Ovary (tissue), 3 donors: Measurements from ENCODE around the gene ZSCAN5C.

ENCODE experiments used
- POLR2A ChIP-seq: fragments of 450-650 bp; IDR thresholded peaks from one replicate; pipeline ENCODE4 v1.6.1; 2017; ENCODE audit warnings: antibody characterized with exemption, mild to moderate bottlenecking, moderate library complexity
- TF ChIP-seq, protein P1 (sequence below), 3 donors: fragments of 450-650 bp in 2 of 3; fragments of 200-600 bp in 1 of 3; IDR thresholded peaks; one replicate each; pipeline versions ENCODE4 v1.5.1 to v1.8.0; 2016 to 2022; ENCODE audit warnings: antibody characterized with exemption in 3 of 3, mild to moderate bottlenecking in 1 of 3
- donor health status: DM: no; HTN: no; CAD: no.

GRCh38 chr19:56155124-56155687 lies 46.9 kb upstream of the ZSCAN5C start:
- no peak for TF ChIP-seq POLR2A
- TF ChIP-seq, protein P1, sequence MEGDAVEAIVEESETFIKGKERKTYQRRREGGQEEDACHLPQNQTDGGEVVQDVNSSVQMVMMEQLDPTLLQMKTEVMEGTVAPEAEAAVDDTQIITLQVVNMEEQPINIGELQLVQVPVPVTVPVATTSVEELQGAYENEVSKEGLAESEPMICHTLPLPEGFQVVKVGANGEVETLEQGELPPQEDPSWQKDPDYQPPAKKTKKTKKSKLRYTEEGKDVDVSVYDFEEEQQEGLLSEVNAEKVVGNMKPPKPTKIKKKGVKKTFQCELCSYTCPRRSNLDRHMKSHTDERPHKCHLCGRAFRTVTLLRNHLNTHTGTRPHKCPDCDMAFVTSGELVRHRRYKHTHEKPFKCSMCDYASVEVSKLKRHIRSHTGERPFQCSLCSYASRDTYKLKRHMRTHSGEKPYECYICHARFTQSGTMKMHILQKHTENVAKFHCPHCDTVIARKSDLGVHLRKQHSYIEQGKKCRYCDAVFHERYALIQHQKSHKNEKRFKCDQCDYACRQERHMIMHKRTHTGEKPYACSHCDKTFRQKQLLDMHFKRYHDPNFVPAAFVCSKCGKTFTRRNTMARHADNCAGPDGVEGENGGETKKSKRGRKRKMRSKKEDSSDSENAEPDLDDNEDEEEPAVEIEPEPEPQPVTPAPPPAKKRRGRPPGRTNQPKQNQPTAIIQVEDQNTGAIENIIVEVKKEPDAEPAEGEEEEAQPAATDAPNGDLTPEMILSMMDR (IDR thresholded peaks at IDR 0.05), result no peak
